Measurements from ENCODE around the gene MAGI2. TPM values are rescaled to one million over a fixed set of nuclear protein-coding genes. Genes with fewer than 3 reads are reported as not detected.

Gene MAGI2
- total RNA-seq, 1 experiment from 2014 or later, result 0.25 TPM

GRCh38 chr7:78062214-78062613 lies 1391.3 kb downstream of the MAGI2 start:
- peaks cover 2% of the 10 kb centered on the region; the same call in 1 of the 2 replicates for H3K27me3 ChIP-seq (replicated peaks; ENCODE audit: control insufficient read depth, insufficient read depth, low read length)
- POLR2A ChIA-PET, result no interaction called here
- no peaks in the 10 kb centered on the region for H3K9me3 Mint-ChIP-seq (ENCODE audit: unreplicated experiment)
- no peak overlapping the region for H3K27ac Mint-ChIP-seq (ENCODE audit: unreplicated experiment)
- no TSS peak for BruUV-seq (replicated peaks)
- no peaks in the 10 kb centered on the region for H3K4me1 ChIP-seq
- no peak for TF ChIP-seq CTCF (IDR thresholded peaks at IDR 0.05; ENCODE audit: insufficient read depth in 1 of 2, low read depth in 1 of 2, low read length in 1 of 2, severe bottlenecking in 1 of 2, unreplicated experiment in 1 of 2)
- no peak for DNase-seq
- CTCF ChIA-PET, result no interaction called here
- H3K27me3 Mint-ChIP-seq (ENCODE audit: insufficient read depth, unreplicated experiment), result peaks cover 40% of the 10 kb centered on the region
- H3K36me3 ChIP-seq (ENCODE audit: control insufficient read depth, insufficient read depth, low read length), result no peaks in the 10 kb centered on the region
- no peaks in the 10 kb centered on the region for H3K36me3 Mint-ChIP-seq (ENCODE audit: insufficient read depth, unreplicated experiment)
- H3K4me3 Mint-ChIP-seq (ENCODE audit: unreplicated experiment), result no peak overlapping the region
- H3K4me1 Mint-ChIP-seq (ENCODE audit: low read depth, unreplicated experiment), result no peaks in the 10 kb centered on the region
- intact Hi-C loops (cut with micrococcal nuclease; ENCODE audit: unreplicated experiment), result no loop called here
- no peaks in the 10 kb centered on the region for H3K9me3 ChIP-seq
- H3K4me3 ChIP-seq (ENCODE audit: low read depth, low read length), result no peak overlapping the region

DNA sequence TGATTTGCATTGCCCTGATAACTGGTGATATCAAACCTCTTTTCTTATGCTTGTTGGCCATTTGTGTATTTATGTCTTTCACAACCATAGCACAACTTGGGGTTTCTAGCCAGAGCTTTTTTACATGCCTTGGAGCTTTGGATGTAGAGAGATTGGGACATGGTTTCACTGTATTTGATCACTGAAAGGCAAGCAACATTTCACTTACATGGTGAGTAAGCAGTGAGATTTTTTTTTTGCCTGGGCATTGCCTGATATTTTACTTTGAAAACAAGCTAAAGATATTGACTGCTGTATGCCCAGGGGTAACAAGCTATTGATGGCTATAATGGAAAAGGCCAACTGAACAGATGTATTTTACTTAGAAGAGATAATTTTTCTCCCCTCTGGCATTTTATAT lies 1395.9 kb downstream of the MAGI2 start:
- ChIA-PET POLR2A (no interaction called here), CTCF (no interaction called here)
- H3K36me3 Mint-ChIP-seq (ENCODE audit: insufficient read depth, unreplicated experiment), result no peaks in the 10 kb centered on the region
- no peak for TF ChIP-seq CTCF (IDR thresholded peaks at IDR 0.05; ENCODE audit: insufficient read depth in 1 of 2, low read depth in 1 of 2, low read length in 1 of 2, severe bottlenecking in 1 of 2, unreplicated experiment in 1 of 2)
- H3K36me3 ChIP-seq (ENCODE audit: control insufficient read depth, insufficient read depth, low read length), result no peaks in the 10 kb centered on the region
- H3K9me3 Mint-ChIP-seq (ENCODE audit: unreplicated experiment), result no peaks in the 10 kb centered on the region
- no peaks in the 10 kb centered on the region for H3K4me1 ChIP-seq
- H3K4me3 Mint-ChIP-seq (ENCODE audit: unreplicated experiment), result no peak overlapping the region
- peaks cover 33% of the 10 kb centered on the region for H3K27me3 Mint-ChIP-seq (ENCODE audit: insufficient read depth, unreplicated experiment)
- no peaks in the 10 kb centered on the region for H3K4me1 Mint-ChIP-seq (ENCODE audit: low read depth, unreplicated experiment)
- H3K27me3 ChIP-seq (replicated peaks; ENCODE audit: control insufficient read depth, insufficient read depth, low read length), result peaks cover 2% of the 10 kb centered on the region; the same call in 1 of the 2 replicates
- H3K9me3 ChIP-seq, result no peaks in the 10 kb centered on the region
- no TSS peak for BruUV-seq (replicated peaks)
- H3K27ac Mint-ChIP-seq (ENCODE audit: unreplicated experiment), result no peak overlapping the region
- intact Hi-C loops (cut with micrococcal nuclease; ENCODE audit: unreplicated experiment), result no loop called here
- DNase-seq, result no peak
- no peak overlapping the region for H3K4me3 ChIP-seq (ENCODE audit: low read depth, low read length)

- Mint-ChIP-seq H3K27me3 (ENCODE audit: insufficient read depth, unreplicated experiment) (peaks cover 21% of the 10 kb centered on the region), H3K9me3 (ENCODE audit: unreplicated experiment) (no peaks in the 10 kb centered on the region), H3K4me3 (ENCODE audit: unreplicated experiment) (no peak overlapping the region), H3K4me1 (ENCODE audit: low read depth, unreplicated experiment) (no peaks in the 10 kb centered on the region), H3K36me3 (ENCODE audit: insufficient read depth, unreplicated experiment) (no peaks in the 10 kb centered on the region), H3K27ac (ENCODE audit: unreplicated experiment) (no peak overlapping the region)
- Histone ChIP-seq H3K4me3 (ENCODE audit: low read depth, low read length) (no peak overlapping the region), H3K9me3 (no peaks in the 10 kb centered on the region), H3K36me3 (ENCODE audit: control insufficient read depth, insufficient read depth, low read length) (no peaks in the 10 kb centered on the region), H3K27me3 (replicated peaks; ENCODE audit: control insufficient read depth, insufficient read depth, low read length) (peaks cover 2% of the 10 kb centered on the region; the same call in 1 of the 2 replicates), H3K4me1 (no peaks in the 10 kb centered on the region)
- no TSS peak for BruUV-seq (replicated peaks)
- TF ChIP-seq CTCF (IDR thresholded peaks at IDR 0.05; ENCODE audit: insufficient read depth in 1 of 2, low read depth in 1 of 2, low read length in 1 of 2, severe bottlenecking in 1 of 2, unreplicated experiment in 1 of 2), result no peak
- ChIA-PET CTCF (no interaction called here), POLR2A (no interaction called here)
- DNase-seq, result no peak
- intact Hi-C loops (cut with micrococcal nuclease; ENCODE audit: unreplicated experiment), result no loop called here
Observed at GRCh38 chr7:78055599-78055998, 1397.9 kb downstream of the MAGI2 start.
